Measurements from ENCODE around the gene CAMTA1.

GRCh38 chr1:6970221-6970620, 185.0 kb downstream of the CAMTA1 start:
- no peak for TF ChIP-seq CTCF (IDR thresholded peaks at IDR 0.05)
- no peak for TF ChIP-seq IRF3 (IDR thresholded peaks at IDR 0.05; ENCODE audit: low read depth, low read length)
- TF ChIP-seq CHD2 (IDR thresholded peaks at IDR 0.05; ENCODE audit: low read length, partially characterized antibody) = no peak
- TF ChIP-seq TEAD4 (IDR thresholded peaks at IDR 0.05; ENCODE audit: borderline replicate concordance, insufficient read depth) = no peak
- TF ChIP-seq REST (IDR thresholded peaks at IDR 0.05; ENCODE audit: low read depth, low read length) = no peak
- TF ChIP-seq EP300 (IDR thresholded peaks at IDR 0.05; ENCODE audit: borderline replicate concordance in 1 of 2, low read depth in 1 of 2, low read length in 1 of 2) = no peak
- TF ChIP-seq MXI1 (IDR thresholded peaks at IDR 0.05; ENCODE audit: low read depth, low read length) = no peak
- no peak for TF ChIP-seq RAD21 (IDR thresholded peaks at IDR 0.05; ENCODE audit: low read length)
- no peak for TF ChIP-seq FOXM1 (IDR thresholded peaks at IDR 0.05; ENCODE audit: low read depth)
- no peak for TF ChIP-seq RCOR1 (IDR thresholded peaks at IDR 0.05; ENCODE audit: low read length)
- TF ChIP-seq NRF1 (IDR thresholded peaks at IDR 0.05; ENCODE audit: low read depth, low read length) = no peak
- TF ChIP-seq TAF1 (IDR thresholded peaks at IDR 0.05; ENCODE audit: borderline replicate concordance, low read depth, low read length) = no peak
- TF ChIP-seq POLR2AphosphoS5 (IDR thresholded peaks at IDR 0.05; ENCODE audit: low read depth, low read length) = no peak
